H1 (cell line): ENCODE data around the gene PAWR.

Experiments used
- CTBP2 ChIP-seq: IDR thresholded peaks from 2 replicates; pipeline ENCODE4 v1.7.0; 2011; ENCODE audit warnings: borderline replicate concordance, mild to moderate bottlenecking, moderate library complexity, mixed read lengths, low read length; ENCODE audit not compliant: insufficient read depth, insufficient read length
- EZH2 ChIP-seq: fragments of 200-600 bp; sonication (generic); IDR thresholded peaks from 2 replicates; pipeline ENCODE4 v1.7.1; 2012; ENCODE audit warnings: low read depth, mild to moderate bottlenecking, moderate library complexity, low read length, inconsistent platforms; ENCODE audit not compliant: severe bottlenecking
- GABPA ChIP-seq: IDR thresholded peaks from 2 replicates; pipeline ENCODE4 v1.6.1; 2011; ENCODE audit warnings: mild to moderate bottlenecking, low read length, moderate library complexity, borderline replicate concordance; ENCODE audit not compliant: insufficient read depth
- HDAC2 ChIP-seq, 2 experiments: fragments of 300-600 bp in 1 of 2; sonication (generic) in 1 of 2; IDR thresholded peaks; 2 replicates each; pipeline ENCODE4 v1.6.1; 2011 to 2012; ENCODE audit warnings: low read depth in 2 of 2, low read length in 2 of 2, mild to moderate bottlenecking in 2 of 2, moderate library complexity in 2 of 2, borderline replicate concordance in 1 of 2, inconsistent platforms in 1 of 2
- JUN ChIP-seq: IDR thresholded peaks from 2 replicates; pipeline ENCODE4 v1.6.1; 2011; ENCODE audit warnings: low read depth, mild to moderate bottlenecking, improper control_type of control experiment, low read length
- POLR2A ChIP-seq, 2 experiments: IDR thresholded peaks; 1 replicate in 1 of 2; 2 replicates in 1 of 2; pipeline ENCODE4 v1.6.1; 2011; ENCODE audit warnings: low read depth in 2 of 2, low read length in 2 of 2, mild to moderate bottlenecking in 2 of 2; ENCODE audit errors: control extremely low read depth in 1 of 2
- POLR2AphosphoS5 ChIP-seq: IDR thresholded peaks from 2 replicates; pipeline ENCODE4 v1.6.1; 2011; ENCODE audit warnings: low read depth, low read length
- RAD21 ChIP-seq, 2 experiments: IDR thresholded peaks in 1 of 2; conservative IDR thresholded peaks in 1 of 2; 2 replicates each; pipeline ENCODE4 v1.6.1; 2011; ENCODE audit warnings: low read depth in 2 of 2, low read length in 2 of 2, improper control_type of control experiment in 1 of 2, inconsistent platforms in 1 of 2, mild to moderate bottlenecking in 1 of 2, moderate library complexity in 1 of 2
- RFX5 ChIP-seq: IDR thresholded peaks from 2 replicates; pipeline ENCODE4 v1.6.1; 2011; ENCODE audit warnings: low read depth, low read length, improper control_type of control experiment, borderline replicate concordance
- TAF1 ChIP-seq: IDR thresholded peaks from 2 replicates; pipeline ENCODE4 v1.6.1; 2011; ENCODE audit warnings: mild to moderate bottlenecking, low read depth, low read length
- TEAD4 ChIP-seq: IDR thresholded peaks from 2 replicates; pipeline ENCODE4 v1.6.1; 2012; ENCODE audit warnings: low read depth, low read length, inconsistent platforms, mixed read lengths
- YY1 ChIP-seq: IDR thresholded peaks from 2 replicates; pipeline ENCODE4 v1.6.1; 2011; ENCODE audit warnings: low read depth, mild to moderate bottlenecking, low read length
- TF ChIP-seq, protein P1 (sequence below), 3 experiments: IDR thresholded peaks; 1 replicate in 2 of 3; 2 replicates in 1 of 3; pipeline versions ENCODE4 v1.5.1 to v1.6.1; 2011; ENCODE audit warnings: low read length in 3 of 3, mild to moderate bottlenecking in 3 of 3, inconsistent platforms in 2 of 3, low read depth in 1 of 3, moderate library complexity in 1 of 3; ENCODE audit not compliant: insufficient read depth in 1 of 3; ENCODE audit errors: control extremely low read depth in 1 of 3

DNA sequence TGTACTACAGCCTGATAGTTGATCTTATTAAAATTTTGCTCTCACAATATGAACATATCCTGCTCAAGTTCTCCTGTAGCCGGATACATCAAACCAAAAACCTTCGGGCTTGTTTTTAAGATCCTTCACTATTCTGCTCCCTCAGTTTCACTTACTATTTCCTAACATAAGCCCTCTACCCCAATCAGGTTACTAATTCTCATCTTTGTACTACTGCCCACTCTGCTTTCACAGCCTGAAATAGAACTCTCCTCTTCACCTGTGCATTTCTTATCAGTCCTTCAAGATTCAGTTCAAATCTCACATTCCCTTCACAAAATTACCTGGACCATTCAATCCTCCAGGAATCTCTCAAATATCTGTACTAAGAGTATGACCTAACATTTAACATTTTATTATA lies 14.2 kb downstream of the PAWR start:
- TF ChIP-seq HDAC2 (IDR thresholded peaks at IDR 0.05; ENCODE audit: borderline replicate concordance in 1 of 2, low read depth in 2 of 2, low read length in 2 of 2) = no peak
- no peak for TF ChIP-seq CTBP2
- TF ChIP-seq, protein P1, sequence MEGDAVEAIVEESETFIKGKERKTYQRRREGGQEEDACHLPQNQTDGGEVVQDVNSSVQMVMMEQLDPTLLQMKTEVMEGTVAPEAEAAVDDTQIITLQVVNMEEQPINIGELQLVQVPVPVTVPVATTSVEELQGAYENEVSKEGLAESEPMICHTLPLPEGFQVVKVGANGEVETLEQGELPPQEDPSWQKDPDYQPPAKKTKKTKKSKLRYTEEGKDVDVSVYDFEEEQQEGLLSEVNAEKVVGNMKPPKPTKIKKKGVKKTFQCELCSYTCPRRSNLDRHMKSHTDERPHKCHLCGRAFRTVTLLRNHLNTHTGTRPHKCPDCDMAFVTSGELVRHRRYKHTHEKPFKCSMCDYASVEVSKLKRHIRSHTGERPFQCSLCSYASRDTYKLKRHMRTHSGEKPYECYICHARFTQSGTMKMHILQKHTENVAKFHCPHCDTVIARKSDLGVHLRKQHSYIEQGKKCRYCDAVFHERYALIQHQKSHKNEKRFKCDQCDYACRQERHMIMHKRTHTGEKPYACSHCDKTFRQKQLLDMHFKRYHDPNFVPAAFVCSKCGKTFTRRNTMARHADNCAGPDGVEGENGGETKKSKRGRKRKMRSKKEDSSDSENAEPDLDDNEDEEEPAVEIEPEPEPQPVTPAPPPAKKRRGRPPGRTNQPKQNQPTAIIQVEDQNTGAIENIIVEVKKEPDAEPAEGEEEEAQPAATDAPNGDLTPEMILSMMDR (IDR thresholded peaks at IDR 0.05; ENCODE audit: control extremely low read depth in 1 of 3, insufficient read depth in 1 of 3, low read depth in 1 of 3, low read length in 3 of 3) = no peak
- TF ChIP-seq GABPA = no peak
- no peak for TF ChIP-seq YY1
- no peak for TF ChIP-seq POLR2A (IDR thresholded peaks at IDR 0.05; ENCODE audit: control extremely low read depth in 1 of 2, low read depth in 2 of 2, low read length in 2 of 2)
- no peak for TF ChIP-seq EZH2
- TF ChIP-seq TEAD4 = no peak
- no peak for TF ChIP-seq TAF1
- TF ChIP-seq POLR2AphosphoS5 = no peak
- TF ChIP-seq RFX5 = no peak
- TF ChIP-seq RAD21 (IDR thresholded peaks at IDR 0.05 in 1 of 2, conservative IDR thresholded peaks at IDR 0.05 in 1 of 2; ENCODE audit: low read depth in 2 of 2, low read length in 2 of 2) = no peak
- no peak for TF ChIP-seq JUN
